Measurements from ENCODE around the gene CCDC33. TPM values are rescaled to one million over a fixed set of nuclear protein-coding genes. Genes with fewer than 3 reads are reported as not detected.

Gene CCDC33
- total RNA-seq, 2 donors from 2014 or later, result 0.10 to 0.21 TPM

GRCh38 chr15:74214324-74215021 lies 21.7 kb upstream of the CCDC33 start:
- Histone ChIP-seq H3K4me3 (no peak overlapping the region), H3K27ac (no peak overlapping the region), H3K36me3 (no peaks in the 10 kb centered on the region), H3K27me3 (no peaks in the 10 kb centered on the region), H3K9ac (ENCODE audit: low read depth in 2 of 2, low read length in 2 of 2) (no peak overlapping the region), H3K9me3 (no peaks in the 10 kb centered on the region), H3K4me1 (no peaks in the 10 kb centered on the region)
- TF ChIP-seq CTCF (IDR thresholded peaks at IDR 0.05), result no peak
- intact Hi-C loops (cut with DNase I), result no loop called here
- no peak for DNase-seq

- Histone ChIP-seq H3K9me3 (no peaks in the 10 kb centered on the region), H3K4me1 (no peaks in the 10 kb centered on the region), H3K4me3 (no peak overlapping the region), H3K27me3 (no peaks in the 10 kb centered on the region), H3K27ac (no peak overlapping the region), H3K36me3 (no peaks in the 10 kb centered on the region), H3K9ac (ENCODE audit: low read depth in 2 of 2, low read length in 2 of 2) (no peak overlapping the region)
- DNase-seq, result no peak
- intact Hi-C loops (cut with DNase I), result no loop called here
- TF ChIP-seq CTCF (IDR thresholded peaks at IDR 0.05), result no peak
Observed at GRCh38 chr15:74215958-74216357, 20.2 kb upstream of the CCDC33 start.

GRCh38 chr15:74216949-74217348 lies 19.2 kb upstream of the CCDC33 start:
- no peaks in the 10 kb centered on the region for H3K4me1 ChIP-seq
- no peaks in the 10 kb centered on the region for H3K9me3 ChIP-seq
- no peak overlapping the region for H3K9ac ChIP-seq (ENCODE audit: low read depth in 2 of 2, low read length in 2 of 2)
- no peak overlapping the region for H3K27ac ChIP-seq
- intact Hi-C loops (cut with DNase I), result no loop called here
- no peaks in the 10 kb centered on the region for H3K36me3 ChIP-seq
- no peaks in the 10 kb centered on the region for H3K27me3 ChIP-seq
- DNase-seq, result no peak
- no peak overlapping the region for H3K4me3 ChIP-seq
- no peak for TF ChIP-seq CTCF (IDR thresholded peaks at IDR 0.05)

- Histone ChIP-seq H3K27ac (no peak overlapping the region), H3K4me3 (no peak overlapping the region), H3K9ac (ENCODE audit: low read depth in 2 of 2, low read length in 2 of 2) (no peak overlapping the region), H3K9me3 (no peaks in the 10 kb centered on the region), H3K4me1 (no peaks in the 10 kb centered on the region), H3K27me3 (no peaks in the 10 kb centered on the region), H3K36me3 (no peaks in the 10 kb centered on the region)
- DNase-seq, result no peak
- TF ChIP-seq CTCF (IDR thresholded peaks at IDR 0.05), result no peak
- intact Hi-C loops (cut with DNase I), result no loop called here
Observed at GRCh38 chr15:74217907-74218885, 17.9 kb upstream of the CCDC33 start.

GRCh38 chr15:74220475-74221248 lies 15.5 kb upstream of the CCDC33 start:
- H3K27me3 ChIP-seq, result no peaks in the 10 kb centered on the region
- H3K9ac ChIP-seq (ENCODE audit: low read depth in 2 of 2, low read length in 2 of 2), result no peak overlapping the region
- no peaks in the 10 kb centered on the region for H3K9me3 ChIP-seq
- no peaks in the 10 kb centered on the region for H3K4me1 ChIP-seq
- DNase-seq, result no peak
- H3K36me3 ChIP-seq, result no peaks in the 10 kb centered on the region
- H3K4me3 ChIP-seq, result no peak overlapping the region
- intact Hi-C loops (cut with DNase I), result no loop called here
- no peak for TF ChIP-seq CTCF (IDR thresholded peaks at IDR 0.05)
- H3K27ac ChIP-seq, result no peak overlapping the region

Data from colonic mucosa (tissue), 4 donors.